Spleen (tissue), 7 donors: ENCODE results near the gene C2orf92.
A peak's percentile ranks its signal among the peaks of the same experiment; 100 is the strongest.

Source experiments
- POLR2A ChIP-seq, 3 donors: fragments of 450-650 bp; IDR thresholded peaks; one replicate each; pipeline ENCODE4 v1.5.1; 2017; ENCODE audit warnings: antibody characterized with exemption in 3 of 3, mild to moderate bottlenecking in 1 of 3
- POLR2AphosphoS5 ChIP-seq, 3 donors: sonication (generic); formaldehyde crosslinking; IDR thresholded peaks; one replicate each; pipeline ENCODE4 v1.5.1; 2017; ENCODE audit warnings: antibody characterized with exemption in 3 of 3
- TF ChIP-seq, protein P1 (sequence below), 11 experiments: fragments of 200-600 bp in 7 of 11; fragments of 450-650 bp in 4 of 11; sonication (generic) in 4 of 11; IDR thresholded peaks in 8 of 11; conservative IDR thresholded peaks in 3 of 11; 1 replicate in 7 of 11; 2 replicates in 4 of 11; pipeline versions ENCODE4 v1.4.0 to v1.8.0; 2016 to 2021; ENCODE audit warnings: antibody characterized with exemption in 11 of 11, inconsistent platforms in 4 of 11, mild to moderate bottlenecking in 1 of 11
- donor health status: DM: no; HTN: no; CAD: no; lungs with moderate emphysema.
- donor health status: DM: no; HTN: no; CAD: no.
- donor health status: DM: no; HTN: no; CAD: no.

DNA sequence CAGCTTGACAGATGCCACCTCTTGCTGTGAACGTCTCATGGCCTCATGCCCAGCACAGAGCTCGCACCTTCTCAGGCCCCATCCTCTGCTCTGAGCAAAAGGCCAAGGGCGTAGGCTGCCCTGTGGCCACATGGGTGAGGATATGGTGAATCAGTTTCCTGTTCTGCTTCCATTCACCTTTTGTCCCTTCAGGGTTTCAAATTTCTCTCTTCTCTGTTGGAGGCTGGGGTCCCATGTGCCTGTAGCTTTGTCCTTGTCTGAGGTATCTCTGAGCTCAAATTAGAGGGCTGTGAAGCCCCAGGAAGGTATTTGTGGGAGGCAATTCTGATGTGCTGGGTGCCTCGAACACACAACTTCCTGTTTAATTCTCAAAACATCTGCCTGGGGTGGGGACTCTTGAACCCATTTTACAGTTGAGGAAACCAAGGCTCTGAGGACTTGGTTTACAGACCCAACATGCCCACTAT lies 72.9 kb downstream of the C2orf92 start:
- TF ChIP-seq POLR2A (IDR thresholded peaks at IDR 0.05) (no peak), POLR2AphosphoS5 (IDR thresholded peaks at IDR 0.05) (peak in 1 of 3 donors; percentile 41)
- TF ChIP-seq, protein P1, sequence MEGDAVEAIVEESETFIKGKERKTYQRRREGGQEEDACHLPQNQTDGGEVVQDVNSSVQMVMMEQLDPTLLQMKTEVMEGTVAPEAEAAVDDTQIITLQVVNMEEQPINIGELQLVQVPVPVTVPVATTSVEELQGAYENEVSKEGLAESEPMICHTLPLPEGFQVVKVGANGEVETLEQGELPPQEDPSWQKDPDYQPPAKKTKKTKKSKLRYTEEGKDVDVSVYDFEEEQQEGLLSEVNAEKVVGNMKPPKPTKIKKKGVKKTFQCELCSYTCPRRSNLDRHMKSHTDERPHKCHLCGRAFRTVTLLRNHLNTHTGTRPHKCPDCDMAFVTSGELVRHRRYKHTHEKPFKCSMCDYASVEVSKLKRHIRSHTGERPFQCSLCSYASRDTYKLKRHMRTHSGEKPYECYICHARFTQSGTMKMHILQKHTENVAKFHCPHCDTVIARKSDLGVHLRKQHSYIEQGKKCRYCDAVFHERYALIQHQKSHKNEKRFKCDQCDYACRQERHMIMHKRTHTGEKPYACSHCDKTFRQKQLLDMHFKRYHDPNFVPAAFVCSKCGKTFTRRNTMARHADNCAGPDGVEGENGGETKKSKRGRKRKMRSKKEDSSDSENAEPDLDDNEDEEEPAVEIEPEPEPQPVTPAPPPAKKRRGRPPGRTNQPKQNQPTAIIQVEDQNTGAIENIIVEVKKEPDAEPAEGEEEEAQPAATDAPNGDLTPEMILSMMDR (IDR thresholded peaks at IDR 0.05 in 8 of 11, conservative IDR thresholded peaks at IDR 0.05 in 3 of 11), result no peak
